HG03064 (cell line): ENCODE data around the gene WDR46.
"Not testable (repeated sequence)": the region's sequence is repeated elsewhere in the genome, so short reads cannot be mapped to it uniquely, and the experiment has no call there.

Experiments used
- ATAC-seq: cut with Tn5 transposase; IDR thresholded peaks from one replicate; pipeline ENCODE4 v1.9.1; 2021; ENCODE audit warnings: low read depth; ENCODE audit not compliant: unreplicated experiment

WDR46 gene

DNA sequence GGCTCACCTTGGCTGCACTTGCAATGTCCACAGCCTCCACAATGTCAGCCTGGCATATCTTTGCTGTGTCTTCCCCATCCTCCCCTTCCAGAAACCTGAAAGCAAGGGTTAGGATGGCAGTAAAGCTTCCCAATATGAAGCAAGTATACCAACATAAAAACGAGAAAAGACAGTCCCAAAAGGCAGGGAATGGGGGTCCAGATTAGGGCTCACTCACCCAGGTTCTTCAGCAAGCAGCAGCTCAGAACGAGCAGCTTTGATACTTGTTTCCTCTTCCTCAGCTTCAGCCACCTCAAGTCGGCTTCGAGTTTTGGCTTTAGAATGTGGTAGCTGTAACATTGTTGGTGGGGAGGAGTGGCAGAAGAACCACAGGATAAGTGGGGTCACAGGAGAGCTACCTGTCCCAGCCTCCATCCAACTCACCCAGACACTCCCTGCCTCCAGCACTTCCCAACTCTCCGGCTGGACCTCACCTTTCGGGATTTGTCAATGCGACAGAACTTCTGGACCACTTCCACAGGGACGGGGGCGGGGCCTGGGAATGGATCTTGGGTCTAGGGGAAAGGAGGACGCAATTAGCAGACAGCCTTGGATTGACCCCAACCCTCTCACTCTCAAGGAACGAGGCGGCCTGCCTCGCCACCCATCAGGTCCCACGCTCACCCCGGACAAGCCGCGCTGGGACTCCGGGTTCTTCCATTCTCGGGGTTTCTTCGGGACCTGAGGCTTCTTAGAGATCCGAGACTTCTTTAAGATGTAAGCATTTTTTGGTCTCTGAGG is 708 bp downstream of the WDR46 start:
- no peak for ATAC-seq

DNA sequence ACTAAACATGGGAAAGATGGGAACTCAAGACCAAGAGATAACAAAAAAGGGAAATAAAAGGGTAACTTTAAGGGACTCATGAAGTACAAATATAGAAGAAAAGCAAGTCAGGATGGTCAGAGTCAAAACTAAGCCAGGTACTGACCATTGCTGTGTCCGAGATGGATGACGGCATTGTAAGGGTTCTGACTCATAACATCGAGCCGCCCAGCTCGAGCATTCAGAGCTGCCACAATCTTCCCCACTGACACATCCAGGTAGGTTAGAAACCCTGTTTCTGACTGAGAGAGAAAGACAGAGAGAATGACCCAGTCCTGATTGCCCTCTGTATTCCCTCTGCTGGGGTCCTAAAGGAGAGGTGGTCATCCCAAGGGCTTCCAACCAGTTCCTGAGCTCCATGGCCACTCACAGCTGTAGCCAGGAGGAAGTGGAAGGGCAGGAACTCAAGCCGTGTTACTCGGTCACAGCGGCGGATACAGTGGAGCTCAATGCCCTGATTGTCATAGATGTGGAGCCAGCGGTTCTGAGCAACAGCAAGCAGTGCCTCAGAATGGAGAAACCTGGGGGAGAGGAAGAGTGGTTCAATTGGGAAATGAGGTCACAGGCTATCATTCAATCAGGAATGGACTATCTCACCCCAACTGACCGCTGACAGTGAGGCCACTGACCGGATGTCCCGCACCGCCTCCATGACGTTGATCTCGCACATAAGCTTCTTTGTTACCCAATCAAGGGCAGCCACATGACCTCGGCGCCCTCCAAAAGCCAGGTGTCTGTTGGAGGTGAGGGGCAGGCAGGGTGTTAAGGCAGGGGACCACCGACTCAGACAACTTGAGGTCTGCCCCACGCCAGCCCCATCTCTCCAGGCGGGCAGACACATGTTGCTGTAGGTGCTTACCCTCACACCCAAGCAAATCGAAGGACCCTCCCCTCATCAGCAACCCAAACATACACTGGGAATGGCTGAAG is 1.8 kb downstream of the WDR46 start:
- ATAC-seq, result no peak

DNA sequence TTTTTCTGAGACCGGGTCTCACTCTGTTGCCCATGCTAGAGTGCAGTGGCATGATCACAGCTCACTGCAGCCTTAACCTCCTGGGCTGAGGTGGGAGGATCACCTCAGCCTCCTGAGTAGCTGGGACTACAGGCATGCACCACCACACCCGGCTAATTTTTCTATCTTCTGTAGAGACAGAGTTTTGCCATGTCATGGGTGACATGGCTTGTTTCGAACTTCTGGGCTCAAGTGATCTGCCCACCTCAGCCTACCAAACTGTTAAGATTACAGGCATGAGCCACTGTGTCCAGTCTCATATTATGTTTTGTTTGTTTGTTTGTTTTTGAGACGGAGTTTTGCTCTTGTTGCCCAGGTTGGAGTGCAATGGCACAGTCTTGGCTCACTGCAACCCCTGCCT is 3.8 kb downstream of the WDR46 start:
- ATAC-seq, result not testable (repeated sequence)

DNA sequence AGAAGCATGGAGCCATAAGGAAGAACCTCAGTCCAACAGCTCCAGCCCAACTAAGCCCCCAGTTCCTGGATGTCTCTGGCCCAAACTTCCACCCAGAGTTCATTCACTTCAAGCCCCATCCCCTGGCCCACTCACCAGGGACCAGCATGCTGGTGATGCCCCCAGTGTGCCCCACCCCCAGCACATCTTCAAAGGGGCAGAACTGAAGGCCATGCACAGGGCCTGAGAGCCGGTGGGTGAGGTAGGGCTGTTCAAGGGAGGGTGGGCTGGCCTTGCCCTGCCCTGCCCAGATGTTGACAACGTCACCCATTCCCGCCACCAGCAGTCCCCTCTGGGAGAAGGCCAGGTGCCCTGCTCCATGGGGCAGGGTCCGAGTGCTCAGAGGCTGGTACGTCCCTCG is 8.5 kb downstream of the WDR46 start:
- no peak for ATAC-seq

DNA sequence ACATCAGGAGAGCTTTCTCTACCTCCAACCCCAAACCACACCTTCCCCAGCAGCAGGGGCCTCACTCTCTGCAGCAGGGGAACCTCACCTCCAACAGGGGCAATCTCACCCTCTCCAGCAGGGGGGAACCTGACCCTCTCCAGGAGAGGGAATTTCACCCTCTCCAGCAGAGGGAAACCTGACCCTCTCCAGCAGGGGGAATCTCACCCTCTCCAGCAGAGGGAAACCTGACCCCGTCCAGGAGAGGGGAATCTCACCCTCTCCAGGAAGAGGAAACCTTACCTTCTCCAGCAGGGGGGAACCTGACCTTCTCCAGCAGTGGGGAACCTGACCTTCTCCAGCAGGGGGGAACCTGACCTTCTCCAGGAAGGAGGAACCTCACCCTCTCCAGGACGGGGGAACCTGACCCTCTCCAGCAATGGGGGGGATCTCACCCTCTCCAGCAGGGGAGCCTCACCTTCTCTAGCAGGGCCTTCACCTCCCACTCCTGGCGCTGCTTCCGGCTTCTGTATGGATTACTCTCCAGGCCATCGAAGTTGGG is 9.0 kb downstream of the WDR46 start:
- no peak for ATAC-seq

DNA sequence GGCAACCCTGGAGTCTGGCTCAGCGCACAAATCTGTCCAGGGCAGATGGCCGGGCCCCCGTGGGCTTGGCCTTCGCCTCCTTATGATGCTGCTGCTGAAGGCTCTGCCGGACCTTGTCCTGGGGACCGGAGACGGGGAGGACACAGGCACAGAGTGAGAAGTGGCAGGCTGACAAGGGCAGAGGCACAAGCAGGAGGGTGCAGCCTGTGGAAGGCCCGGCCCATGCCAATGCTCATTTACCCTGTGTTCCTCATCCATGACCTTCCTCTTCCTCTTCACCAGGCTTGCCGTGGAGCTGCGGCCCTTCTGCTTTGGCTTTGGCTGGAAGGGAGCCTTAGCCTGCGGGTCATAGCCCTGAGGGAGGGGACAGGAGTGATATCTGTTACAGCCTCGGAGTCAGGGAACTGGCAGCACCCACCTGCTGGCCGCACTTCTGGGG is 9.8 kb downstream of the WDR46 start:
- no peak for ATAC-seq

DNA sequence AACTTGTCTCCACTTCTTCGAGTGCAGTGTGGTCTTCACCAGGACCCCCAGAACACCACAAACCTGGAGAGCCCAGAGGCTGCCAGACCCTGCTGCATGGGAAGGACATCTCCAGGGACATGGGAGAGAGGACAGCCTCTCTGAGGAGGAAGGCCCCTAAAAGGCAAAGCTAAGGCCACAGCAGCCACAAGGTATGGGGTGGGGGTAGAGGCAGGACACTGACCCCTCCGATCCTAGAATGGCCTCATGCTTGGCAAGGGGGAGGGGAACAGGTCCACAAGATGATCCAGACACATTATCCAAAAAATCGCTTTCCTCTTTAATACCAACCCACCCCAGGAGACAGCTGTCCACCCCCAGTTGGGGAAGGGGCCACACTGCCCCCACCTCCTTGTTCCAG is 10.2 kb downstream of the WDR46 start:
- ATAC-seq, result no peak

DNA sequence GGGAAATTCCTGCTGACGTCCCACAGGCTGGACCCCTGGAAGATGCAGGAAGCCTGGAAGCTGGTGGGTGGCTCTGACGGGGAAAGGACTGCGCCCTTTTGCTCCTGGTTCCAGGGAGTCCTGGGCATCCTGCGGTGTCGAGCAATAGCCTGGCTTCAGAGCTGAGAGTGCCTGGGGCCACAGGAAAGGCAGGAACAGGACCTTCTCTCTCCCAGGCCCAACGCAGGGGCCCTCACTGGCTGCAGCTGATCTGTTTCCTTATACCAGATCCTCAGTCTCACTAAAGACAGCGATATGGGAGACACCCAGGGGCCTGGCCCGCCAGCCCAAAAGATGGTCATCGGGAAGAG is 10.7 kb downstream of the WDR46 start:
- no peak for ATAC-seq

DNA sequence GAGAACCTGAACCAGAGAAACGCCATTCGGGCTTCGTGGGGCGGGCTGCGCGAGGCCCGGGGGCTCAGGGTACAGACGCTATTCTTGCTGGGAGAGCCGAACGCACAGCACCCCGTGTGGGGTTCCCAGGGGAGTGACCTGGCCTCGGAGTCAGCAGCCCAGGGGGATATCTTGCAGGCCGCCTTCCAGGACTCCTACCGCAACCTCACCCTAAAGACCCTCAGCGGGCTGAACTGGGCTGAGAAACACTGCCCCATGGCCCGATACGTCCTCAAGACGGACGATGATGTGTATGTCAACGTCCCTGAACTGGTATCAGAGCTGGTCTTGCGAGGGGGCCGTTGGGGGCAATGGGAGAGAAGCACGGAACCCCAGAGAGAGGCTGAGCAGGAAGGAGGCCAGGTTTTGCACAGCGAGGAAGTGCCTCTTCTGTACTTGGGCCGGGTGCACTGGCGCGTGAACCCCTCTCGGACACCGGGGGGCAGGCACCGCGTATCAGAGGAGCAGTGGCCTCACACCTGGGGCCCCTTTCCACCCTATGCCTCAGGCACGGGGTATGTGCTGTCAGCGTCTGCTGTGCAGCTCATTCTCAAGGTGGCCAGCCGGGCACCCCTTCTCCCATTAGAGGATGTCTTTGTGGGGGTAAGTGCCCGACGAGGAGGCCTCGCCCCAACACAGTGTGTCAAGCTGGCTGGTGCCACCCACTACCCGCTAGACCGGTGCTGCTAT is 11.2 kb downstream of the WDR46 start:
- ATAC-seq, result peak; percentile 6

DNA sequence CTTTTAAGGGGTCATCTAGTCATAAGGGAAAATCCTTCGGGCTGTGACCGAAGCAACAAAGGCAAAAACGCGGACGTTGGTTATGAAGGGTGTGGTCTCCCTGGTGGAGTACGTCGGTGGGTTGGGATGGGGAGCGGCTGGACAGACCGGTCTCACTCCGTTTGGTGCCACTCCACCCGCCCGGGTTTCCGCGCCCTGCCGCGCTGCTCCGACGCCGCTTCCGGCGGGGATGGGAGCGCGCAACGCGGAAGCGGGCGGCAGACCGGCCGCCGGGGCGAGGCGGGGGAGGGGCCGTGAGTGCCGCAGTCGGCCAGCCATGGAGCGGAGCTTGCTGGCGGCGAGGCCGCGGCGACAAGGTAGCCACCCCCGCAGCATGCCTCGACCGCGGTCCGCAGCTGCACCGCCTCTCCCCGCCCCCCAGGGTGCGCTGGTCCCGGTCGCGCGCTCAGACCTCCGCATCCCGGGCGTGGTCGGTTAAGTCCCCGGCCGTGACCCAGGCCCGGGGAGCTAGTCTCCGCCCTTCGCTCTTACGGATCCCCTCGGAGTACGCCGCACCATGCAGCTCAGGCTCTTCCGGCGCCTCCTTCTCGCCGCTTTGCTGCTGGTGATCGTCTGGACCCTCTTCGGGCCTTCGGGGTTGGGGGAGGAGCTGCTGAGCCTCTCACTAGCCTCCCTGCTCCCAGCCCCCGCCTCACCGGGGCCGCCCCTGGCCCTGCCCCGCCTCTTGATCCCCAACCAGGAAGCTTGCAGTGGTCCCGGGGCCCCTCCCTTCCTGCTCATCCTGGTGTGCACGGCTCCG is 12.0 kb downstream of the WDR46 start, which contains the start of gene B3GALT4:
B3GALT4 (plus strand) TSS at position 260 of the 799 bp plus-strand sequence; CDS start at position 557, 297 bp downstream.
- ATAC-seq, result peak; percentile 48

DNA sequence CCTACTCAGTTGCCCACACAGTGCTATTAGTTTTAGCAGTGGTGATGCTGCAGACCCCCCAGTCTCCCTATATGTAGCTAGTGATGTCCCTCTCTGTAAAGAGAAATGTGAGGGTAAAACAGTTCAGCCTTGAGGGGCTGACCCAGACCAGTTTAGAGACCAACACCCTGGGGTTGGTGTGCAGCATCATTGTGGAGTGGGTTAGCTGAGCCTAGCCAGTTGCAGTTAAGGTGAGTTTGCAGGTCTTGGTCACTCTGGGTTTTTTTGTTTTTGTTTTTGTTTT is 12.5 kb downstream of the WDR46 start:
- no peak for ATAC-seq

DNA sequence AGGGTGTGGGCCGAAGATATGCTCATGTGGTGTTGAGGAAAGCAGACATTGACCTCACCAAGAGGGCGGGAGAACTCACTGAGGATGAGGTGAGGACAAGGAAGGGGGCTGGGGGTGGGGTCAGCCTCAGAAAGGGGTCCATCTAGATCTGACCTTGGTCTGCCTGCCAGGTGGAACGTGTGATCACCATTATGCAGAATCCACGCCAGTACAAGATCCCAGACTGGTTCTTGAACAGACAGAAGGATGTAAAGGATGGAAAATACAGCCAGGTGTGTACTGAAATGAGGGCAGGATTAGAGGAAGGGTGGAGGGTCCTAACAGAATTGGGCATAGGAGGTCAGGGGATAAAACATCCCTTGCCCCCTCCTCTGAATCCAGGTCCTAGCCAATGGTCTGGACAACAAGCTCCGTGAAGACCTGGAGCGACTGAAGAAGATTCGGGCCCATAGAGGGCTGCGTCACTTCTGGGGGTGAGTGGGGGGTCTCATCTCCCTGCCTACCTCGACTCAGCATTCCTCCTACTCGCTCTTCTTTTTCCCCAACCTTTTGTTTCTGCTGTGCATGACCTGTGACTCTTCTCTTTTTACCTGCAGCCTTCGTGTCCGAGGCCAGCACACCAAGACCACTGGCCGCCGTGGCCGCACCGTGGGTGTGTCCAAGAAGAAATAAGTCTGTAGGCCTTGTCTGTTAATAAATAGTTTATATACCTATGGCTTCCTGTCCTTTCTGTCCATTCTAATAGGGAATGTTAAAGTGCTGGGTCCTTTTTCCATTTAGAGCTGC is 13.1 kb downstream of the WDR46 start:
- ATAC-seq, result not testable (repeated sequence)

DNA sequence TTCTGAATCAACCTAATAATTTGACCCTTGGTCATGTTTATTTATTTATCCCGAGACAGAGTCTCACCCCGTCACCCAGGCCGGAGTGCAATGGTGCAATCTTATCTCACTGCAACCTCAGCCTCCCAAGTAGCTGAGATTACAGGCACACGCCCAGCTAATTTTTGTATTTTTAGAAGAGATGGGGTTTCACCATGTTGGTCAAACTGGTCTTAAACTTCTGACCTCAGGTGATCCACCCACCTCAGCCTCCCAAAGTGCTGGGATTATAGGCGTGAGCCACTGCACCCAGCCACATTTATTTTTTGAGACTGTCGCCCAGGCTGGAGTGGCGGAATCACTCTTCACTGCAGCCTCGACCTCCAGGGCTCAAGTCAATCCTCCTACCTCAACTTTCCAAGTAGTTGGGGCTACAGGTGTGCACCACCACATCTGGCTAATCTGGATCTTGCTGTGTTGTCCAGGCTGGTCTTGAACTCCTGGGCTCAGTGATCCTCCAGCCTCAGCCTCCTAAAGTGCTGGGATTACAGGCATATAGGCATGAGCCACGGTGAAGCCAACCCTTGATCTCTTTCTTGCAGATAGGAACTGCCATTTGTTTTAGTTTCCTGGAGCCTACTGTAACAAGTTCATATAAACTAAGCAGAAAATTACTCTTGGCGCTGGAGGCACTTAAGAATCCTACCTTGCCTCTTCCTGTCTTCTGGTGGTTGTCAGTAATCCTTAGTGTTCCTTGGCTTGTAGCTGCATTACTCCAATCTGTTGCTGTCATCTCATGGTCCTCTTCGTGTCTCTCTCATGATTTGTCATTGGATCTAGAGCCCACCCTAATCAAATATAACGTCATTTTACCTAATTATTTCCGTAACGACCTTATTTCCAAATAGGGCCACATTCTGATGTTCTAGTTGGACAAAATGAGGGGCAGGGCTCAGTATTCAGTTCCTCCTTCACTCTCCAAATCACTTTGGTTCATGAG is 14.8 kb downstream of the WDR46 start:
- no peak for ATAC-seq

DNA sequence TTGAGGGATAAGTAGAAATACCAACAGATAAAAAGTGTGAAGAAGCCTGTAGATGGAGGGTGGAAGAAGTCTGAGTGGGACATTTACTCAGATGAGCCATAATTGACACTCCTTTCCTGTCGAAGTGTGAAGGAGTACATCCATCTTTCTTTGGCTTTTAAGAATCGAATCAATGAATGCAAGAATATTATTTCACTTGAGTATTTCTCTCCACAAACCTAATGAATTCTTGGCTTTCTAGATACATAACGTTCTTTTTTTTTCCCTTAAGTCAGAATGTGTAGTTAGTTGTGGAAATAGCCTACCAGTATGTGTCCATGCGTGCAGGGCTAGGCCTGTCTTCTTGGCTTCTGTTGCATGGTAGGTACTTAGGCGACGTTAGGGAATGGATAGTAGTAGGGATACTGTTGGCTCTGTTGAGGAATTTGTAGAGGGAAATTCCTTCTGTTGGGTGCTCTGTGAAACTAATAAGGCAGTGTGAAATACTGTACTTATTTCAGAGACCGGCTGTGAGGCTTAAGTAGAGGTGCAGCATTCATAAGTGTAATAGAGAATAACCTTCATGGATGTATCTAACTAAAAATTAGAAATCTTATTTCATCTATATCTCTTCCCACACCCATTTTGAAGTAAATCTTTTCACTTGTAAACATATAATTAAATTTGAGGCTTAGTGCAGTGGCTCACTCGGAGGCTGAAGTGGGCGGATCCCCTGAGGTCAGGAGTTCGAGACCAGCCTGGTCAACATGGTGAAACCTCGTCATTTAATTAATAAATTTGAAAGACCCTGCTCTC is 15.7 kb downstream of the WDR46 start:
- no peak for ATAC-seq

DNA sequence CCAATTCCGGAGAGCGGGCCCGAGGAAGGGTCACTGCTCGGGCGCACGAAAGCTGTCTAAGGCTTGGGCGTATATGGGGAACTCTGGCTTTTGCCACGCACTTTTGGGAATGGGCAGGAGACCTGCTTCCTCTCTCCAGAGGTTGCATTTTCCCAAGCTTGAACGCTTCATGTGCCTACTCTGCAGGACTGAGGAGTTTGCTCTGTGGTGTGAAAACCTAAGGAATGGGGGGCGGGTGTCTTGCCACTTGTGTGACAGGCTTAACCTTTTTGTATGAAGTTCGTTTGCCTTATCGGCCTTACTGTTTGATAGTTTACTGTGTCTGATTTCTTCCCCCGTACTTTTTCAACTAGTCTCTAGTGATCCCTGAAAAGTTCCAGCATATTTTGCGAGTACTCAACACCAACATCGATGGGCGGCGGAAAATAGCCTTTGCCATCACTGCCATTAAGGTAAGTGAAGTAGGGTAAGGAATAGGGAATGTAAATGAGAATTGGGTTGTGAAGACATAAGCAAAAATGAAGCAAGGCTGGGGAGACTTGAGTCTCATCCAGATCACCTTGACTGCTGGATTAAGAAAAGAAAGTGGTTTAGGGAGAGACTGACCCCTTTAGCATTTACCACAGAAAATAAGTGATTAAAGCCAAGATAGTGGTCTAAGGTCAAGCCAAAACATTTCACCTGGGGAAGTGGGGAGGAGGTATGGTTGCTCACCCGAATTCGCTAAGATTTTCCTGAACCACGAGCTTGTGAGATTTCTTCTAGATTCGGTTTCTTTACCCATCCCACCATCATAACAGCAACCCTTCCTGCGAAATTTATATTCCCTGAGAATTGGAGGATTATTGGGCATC is 16.5 kb downstream of the WDR46 start:
- ATAC-seq, result no peak

DNA sequence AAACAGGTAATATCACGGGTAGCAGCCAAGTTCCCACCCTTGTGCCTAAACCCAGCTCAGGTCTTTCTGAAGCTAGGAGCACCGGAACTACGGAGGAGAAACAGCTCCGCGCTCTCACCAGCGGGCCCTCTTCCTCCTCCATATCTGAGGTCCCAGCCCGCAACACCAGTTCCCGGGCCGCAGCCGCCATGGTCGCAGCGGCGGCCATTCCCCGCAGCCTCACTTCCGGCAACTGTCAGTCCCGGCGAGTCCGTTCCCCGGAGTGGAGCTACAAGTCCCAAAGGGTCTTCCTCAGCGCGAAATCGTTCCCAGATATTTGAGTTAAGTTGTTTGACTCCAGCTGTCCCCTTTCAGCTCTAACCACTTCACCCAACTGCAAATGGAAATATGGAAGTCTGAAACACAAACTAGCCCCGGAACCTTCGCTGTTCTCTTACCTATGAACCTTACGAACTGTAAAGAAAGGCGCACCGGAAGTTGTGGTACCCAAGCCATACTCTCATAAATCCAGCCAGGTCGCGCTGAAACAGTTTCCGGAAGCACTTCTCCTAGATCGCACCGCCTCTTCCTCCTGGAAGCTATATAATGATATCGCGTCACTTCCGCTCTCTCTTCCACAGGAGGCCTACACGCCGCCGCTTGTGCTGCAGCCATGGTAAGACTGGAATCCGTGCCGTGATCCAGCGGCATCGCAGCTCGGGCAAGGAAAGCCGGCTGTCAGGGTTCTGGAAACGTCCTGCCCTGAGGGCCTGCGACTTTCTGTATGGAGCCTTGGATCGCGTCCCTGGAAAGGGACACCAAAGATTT is 17.4 kb downstream of the WDR46 start, which contains the start of the genes RPS18 and VPS52:
RPS18 (plus strand) TSS at position 608 of the 807 bp plus-strand sequence; CDS start at position 653, 45 bp downstream.
VPS52 (minus strand) TSS at position 409 of the 807 bp plus-strand sequence; CDS start at position 208, 201 bp downstream.
- peak; percentile 79 for ATAC-seq
